Stomach (tissue), 9 donors: Measurements from ENCODE around the gene NDUFB5. TPM values are rescaled to one million over a fixed set of nuclear protein-coding genes. Genes with fewer than 3 reads are reported as not detected.

Experiments used
- DNase-seq, 2 donors: peaks; one replicate each; pipeline versions ENCODE4 v3.0.0 to v3.0.0-alpha.2; 2013 to 2019
- H3K27ac ChIP-seq, 5 donors: fragments of 200-600 bp in 4 of 5; sonication (generic) in 4 of 5; one replicate each; pipeline ENCODE4 v1.5.1; 2013 to 2019; ENCODE audit warnings: mild to moderate bottlenecking in 1 of 5, moderate library complexity in 1 of 5
- H3K27me3 ChIP-seq, 3 donors: fragments of 200-600 bp; sonication (generic); one replicate each; pipeline ENCODE4 v1.5.1; 2017 to 2019; ENCODE audit warnings: mixed run types in 1 of 3
- H3K36me3 ChIP-seq, 4 donors: fragments of 200-600 bp; sonication (generic); 1 replicate in 3 of 4; 2 replicates in 1 of 4; pipeline ENCODE4 v1.5.1; 2016 to 2019
- H3K4me1 ChIP-seq, 4 donors: fragments of 200-600 bp; sonication (generic); one replicate each; pipeline ENCODE4 v1.5.1; 2016 to 2019
- H3K4me3 ChIP-seq, 4 donors: fragments of 200-600 bp; sonication (generic) in 3 of 4; one replicate each; pipeline ENCODE4 v1.5.1; 2016 to 2019; ENCODE audit warnings: mild to moderate bottlenecking in 1 of 4
- H3K9me3 ChIP-seq, 4 donors: fragments of 200-600 bp; sonication (generic); one replicate each; pipeline ENCODE4 v1.5.1; 2016 to 2019
- EP300 ChIP-seq: sonication (generic); formaldehyde crosslinking; IDR thresholded peaks from one replicate; pipeline ENCODE4 v1.6.1; 2017; ENCODE audit warnings: antibody characterized with exemption
- POLR2A ChIP-seq, 4 donors: fragments of 450-650 bp; IDR thresholded peaks; one replicate each; pipeline ENCODE4 v1.6.1; 2016; ENCODE audit warnings: antibody characterized with exemption in 4 of 4, control low read depth in 2 of 4, mild to moderate bottlenecking in 1 of 4, moderate library complexity in 1 of 4
- POLR2AphosphoS5 ChIP-seq, 3 donors: sonication (generic); formaldehyde crosslinking; IDR thresholded peaks; one replicate each; pipeline ENCODE4 v1.6.1; 2016; ENCODE audit warnings: antibody characterized with exemption in 3 of 3
- WGBS, 5 donors: extraction: QIAGEN DNeasy Blood & Tissue Kit in 3 of 5; methylation state at CpG; one replicate each; pipeline versions ENCODE4 v1.1.5 to v1.1.7; 2013 to 2018; 5-methylcytosine and 5-hydroxymethylcytosine counted together
- intact Hi-C: fragments of 100-400 bp; cut with DNase I; formaldehyde crosslinking; loops from one replicate; pipeline ENCODE4 v1.15.1; 2023; ENCODE audit warnings: low total_unique reads
- polyA plus RNA-seq, 3 donors: library from polyadenylated mRNA; stranded (reverse); fragments of 200-250 nt; gene quantifications; one replicate each; pipeline ENCODE4 v1.2.3, GENCODE V29; 2013
- total RNA-seq, 5 donors: library from RNA; depleted of rRNA; stranded (reverse); fragments of >200 nt; gene quantifications; one replicate each; pipeline versions ENCODE4 v1.1.0 to v1.2.3, GENCODE V29; 2014 to 2016
- TF ChIP-seq, protein P1 (sequence below), 7 experiments: fragments of 450-650 bp in 4 of 7; fragments of 200-600 bp in 3 of 7; sonication (generic) in 3 of 7; IDR thresholded peaks; one replicate each; pipeline ENCODE4 v1.5.1; 2016 to 2019; ENCODE audit warnings: antibody characterized with exemption in 7 of 7, control low read depth in 2 of 7, mild to moderate bottlenecking in 1 of 7
- donor health status: healthy with polysubstance abuse.
- donor health status: Bipolar disorder and iron deficiency.
- donor health status: healthy.

Gene NDUFB5
- total and polyA plus RNA-seq, 8 donors: 13.3 to 142 (median 91.5) TPM

DNA sequence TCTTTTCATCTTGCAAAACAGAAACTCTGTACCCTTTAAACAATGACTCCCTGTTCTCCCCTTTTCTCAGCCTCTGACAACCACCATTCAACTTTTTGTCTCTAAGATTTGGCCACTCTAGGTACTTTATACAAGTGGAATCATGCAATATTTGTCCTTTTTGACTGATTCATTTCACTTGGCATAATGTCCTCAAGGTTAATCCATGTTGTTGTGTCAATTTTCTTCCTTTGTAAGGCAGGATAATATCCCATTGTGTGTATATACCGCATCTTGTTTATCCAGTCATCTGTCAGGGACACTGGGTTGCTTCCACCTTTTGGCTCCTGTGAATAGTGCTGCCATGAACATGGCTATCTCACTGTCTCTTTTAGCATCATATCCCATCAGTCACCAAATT is 58.5 kb downstream of the NDUFB5 start:
- Histone ChIP-seq H3K27me3 (no peaks in the 10 kb centered on the region), H3K9me3 (no peaks in the 10 kb centered on the region), H3K27ac (no peak overlapping the region), H3K36me3 (no peaks in the 10 kb centered on the region), H3K4me1 (peaks cover 0 to 23% (median 5%) of the 10 kb centered on the region in 4 donors), H3K4me3 (no peak overlapping the region)
- WGBS, 5 donors: 78 to 100% (median 84%) methylated on average over 1 of the region's 1 CpG
- TF ChIP-seq, protein P1, sequence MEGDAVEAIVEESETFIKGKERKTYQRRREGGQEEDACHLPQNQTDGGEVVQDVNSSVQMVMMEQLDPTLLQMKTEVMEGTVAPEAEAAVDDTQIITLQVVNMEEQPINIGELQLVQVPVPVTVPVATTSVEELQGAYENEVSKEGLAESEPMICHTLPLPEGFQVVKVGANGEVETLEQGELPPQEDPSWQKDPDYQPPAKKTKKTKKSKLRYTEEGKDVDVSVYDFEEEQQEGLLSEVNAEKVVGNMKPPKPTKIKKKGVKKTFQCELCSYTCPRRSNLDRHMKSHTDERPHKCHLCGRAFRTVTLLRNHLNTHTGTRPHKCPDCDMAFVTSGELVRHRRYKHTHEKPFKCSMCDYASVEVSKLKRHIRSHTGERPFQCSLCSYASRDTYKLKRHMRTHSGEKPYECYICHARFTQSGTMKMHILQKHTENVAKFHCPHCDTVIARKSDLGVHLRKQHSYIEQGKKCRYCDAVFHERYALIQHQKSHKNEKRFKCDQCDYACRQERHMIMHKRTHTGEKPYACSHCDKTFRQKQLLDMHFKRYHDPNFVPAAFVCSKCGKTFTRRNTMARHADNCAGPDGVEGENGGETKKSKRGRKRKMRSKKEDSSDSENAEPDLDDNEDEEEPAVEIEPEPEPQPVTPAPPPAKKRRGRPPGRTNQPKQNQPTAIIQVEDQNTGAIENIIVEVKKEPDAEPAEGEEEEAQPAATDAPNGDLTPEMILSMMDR (IDR thresholded peaks at IDR 0.05): no peak
- TF ChIP-seq POLR2AphosphoS5 (IDR thresholded peaks at IDR 0.05): no peak
- no peak for TF ChIP-seq EP300
- TF ChIP-seq POLR2A (IDR thresholded peaks at IDR 0.05): no peak
- no peak for DNase-seq
- intact Hi-C loops: no loop called here

- H3K27me3 ChIP-seq: no peaks in the 10 kb centered on the region
- no peak overlapping the region for H3K4me3 ChIP-seq
- TF ChIP-seq EP300 (no peak), POLR2A (IDR thresholded peaks at IDR 0.05) (no peak), POLR2AphosphoS5 (IDR thresholded peaks at IDR 0.05) (no peak)
- TF ChIP-seq, protein P1 (IDR thresholded peaks at IDR 0.05): no peak
- WGBS, 5 donors: 53 to 79% (median 71%) methylated on average over 1 of the region's 1 CpG
- no peaks in the 10 kb centered on the region for H3K36me3 ChIP-seq
- H3K27ac ChIP-seq: no peak overlapping the region
- H3K9me3 ChIP-seq: no peaks in the 10 kb centered on the region
- intact Hi-C loops: no loop called here
- peaks cover 0 to 15% (median 5%) of the 10 kb centered on the region in 4 donors for H3K4me1 ChIP-seq
- DNase-seq: no peak
Measured at GRCh38 chr3:179666030-179666429, 61.4 kb downstream of the NDUFB5 start.

DNA sequence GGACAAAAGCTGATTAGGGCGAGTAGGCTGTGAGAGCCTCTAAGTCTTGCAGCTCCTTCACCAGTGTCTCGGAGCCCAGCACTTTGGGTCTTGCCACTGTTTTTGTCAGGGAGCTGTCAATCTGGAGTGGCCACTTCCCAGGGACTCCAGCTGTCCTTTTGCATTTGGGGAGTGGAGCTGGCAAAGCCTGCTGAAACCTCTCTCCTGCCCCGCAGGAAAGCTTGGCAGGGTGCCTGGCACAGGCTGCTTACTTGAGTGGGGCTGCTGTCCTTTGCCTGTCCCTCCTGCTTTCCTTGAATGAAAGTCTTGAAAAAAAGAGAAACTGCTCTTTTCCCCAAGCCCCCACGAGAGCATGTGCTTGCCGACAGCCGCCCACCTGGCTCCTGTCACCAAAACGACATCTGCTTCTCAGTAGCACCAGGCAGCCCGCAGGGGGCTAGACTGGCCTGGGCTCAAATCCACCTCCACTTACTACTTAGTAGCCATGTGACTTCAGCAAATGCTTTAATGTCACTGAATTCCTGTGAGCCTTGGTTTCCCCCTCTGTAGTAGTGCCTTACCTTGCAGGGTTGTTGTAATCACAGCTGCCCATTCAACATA is 61.9 kb downstream of the NDUFB5 start:
- H3K27ac ChIP-seq: no peak overlapping the region
- no peaks in the 10 kb centered on the region for H3K36me3 ChIP-seq
- H3K27me3 ChIP-seq: no peaks in the 10 kb centered on the region
- H3K4me1 ChIP-seq: peaks cover 0 to 15% (median 5%) of the 10 kb centered on the region in 4 donors
- WGBS, 5 donors: 40 to 68% (median 51%) methylated on average over 8 of the region's 8 CpGs
- no peak for TF ChIP-seq POLR2A (IDR thresholded peaks at IDR 0.05)
- TF ChIP-seq EP300: no peak
- TF ChIP-seq POLR2AphosphoS5 (IDR thresholded peaks at IDR 0.05): no peak
- TF ChIP-seq, protein P1 (IDR thresholded peaks at IDR 0.05): no peak
- no peak overlapping the region for H3K4me3 ChIP-seq
- DNase-seq: peak; percentile 38 to 44
- H3K9me3 ChIP-seq: no peaks in the 10 kb centered on the region
- intact Hi-C loops: no loop called here

- no peak for DNase-seq
- Histone ChIP-seq H3K4me3 (no peak overlapping the region), H3K27me3 (no peaks in the 10 kb centered on the region), H3K4me1 (peaks cover 0 to 15% (median 5%) of the 10 kb centered on the region in 4 donors), H3K9me3 (no peaks in the 10 kb centered on the region), H3K27ac (no peak overlapping the region), H3K36me3 (no peaks in the 10 kb centered on the region)
- TF ChIP-seq EP300: no peak
- no peak for TF ChIP-seq POLR2A (IDR thresholded peaks at IDR 0.05)
- TF ChIP-seq, protein P1 (IDR thresholded peaks at IDR 0.05): no peak
- TF ChIP-seq POLR2AphosphoS5 (IDR thresholded peaks at IDR 0.05): no peak
- intact Hi-C loops: no loop called here
- 53 to 65% (median 59%) methylated on average over 1 of the region's 1 CpG for WGBS, 5 donors
Measured at GRCh38 chr3:179668429-179668828, 63.8 kb downstream of the NDUFB5 start.
